GM21737 (cell line): Measurements from ENCODE around the gene ZNF677.
"Not testable (repeated sequence)": the region's sequence is repeated elsewhere in the genome, so short reads cannot be mapped to it uniquely, and the experiment has no call there.

Source experiments
- ATAC-seq: cut with Tn5 transposase; IDR thresholded peaks from one replicate; pipeline ENCODE4 v1.9.1; 2021; ENCODE audit warnings: mild to moderate bottlenecking, moderate library complexity; ENCODE audit not compliant: unreplicated experiment

Gene ZNF677

DNA sequence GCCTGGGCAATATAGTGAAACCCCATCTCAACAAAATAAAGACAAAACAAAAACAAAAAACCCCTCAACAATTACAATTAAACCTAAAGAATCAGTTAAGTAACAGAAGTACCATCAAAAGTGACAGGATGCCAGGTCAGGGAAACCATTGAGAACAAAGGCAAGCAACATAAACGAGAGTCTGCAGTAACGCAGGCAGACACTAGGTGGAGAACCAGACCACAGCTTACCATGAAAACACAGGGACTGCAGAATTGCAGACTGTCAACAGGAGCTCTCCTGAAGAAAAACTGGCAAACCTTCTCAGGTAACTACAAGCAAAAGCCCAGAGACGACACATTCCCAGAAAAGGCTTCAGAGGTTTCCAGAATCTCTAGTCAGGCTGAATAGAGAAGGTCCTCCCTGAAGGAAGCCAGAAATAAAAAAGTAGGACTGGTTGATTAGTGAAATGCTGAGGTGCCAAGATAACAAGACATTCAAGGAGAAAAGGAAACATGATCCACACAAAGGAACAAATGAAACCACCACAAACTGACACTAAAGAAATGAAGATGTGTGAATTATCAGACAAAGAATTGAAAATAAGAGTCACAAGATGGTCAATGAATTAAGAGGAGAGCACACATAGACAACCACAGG is 59.3 kb downstream of the ZNF677 start:
- ATAC-seq: no peak

DNA sequence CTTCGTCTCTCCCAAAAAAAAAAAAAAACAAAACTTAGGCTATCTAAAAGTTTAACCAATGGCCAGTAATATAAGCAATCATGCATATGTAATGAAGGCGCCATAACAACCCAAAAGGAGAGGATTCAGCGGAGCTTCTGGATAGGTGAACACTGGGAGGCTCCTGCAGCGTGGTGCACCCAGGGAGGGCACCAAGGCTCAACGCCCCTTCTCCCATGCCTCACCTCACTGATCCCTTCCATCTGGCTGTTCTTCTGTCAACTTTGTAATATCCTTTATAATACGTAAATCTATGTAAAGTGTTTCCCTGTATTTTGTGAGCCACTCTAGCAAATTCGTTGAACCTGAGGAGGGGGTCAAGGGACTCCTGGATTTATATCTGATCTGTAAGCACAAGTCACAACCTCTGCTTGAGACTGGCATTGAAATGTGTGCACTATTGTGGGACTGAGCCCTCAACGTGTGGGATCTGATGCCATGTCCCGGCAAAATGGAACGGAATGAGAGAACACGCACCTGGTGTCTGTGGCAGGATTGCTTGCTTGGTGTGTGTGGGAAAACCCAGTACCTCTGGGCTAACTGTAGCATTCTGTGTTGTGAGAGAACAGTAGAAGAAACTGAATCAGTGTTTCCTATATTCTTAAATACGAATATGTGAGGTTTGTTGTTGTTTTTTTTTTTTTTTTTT is 61.0 kb downstream of the ZNF677 start:
- no peak for ATAC-seq

DNA sequence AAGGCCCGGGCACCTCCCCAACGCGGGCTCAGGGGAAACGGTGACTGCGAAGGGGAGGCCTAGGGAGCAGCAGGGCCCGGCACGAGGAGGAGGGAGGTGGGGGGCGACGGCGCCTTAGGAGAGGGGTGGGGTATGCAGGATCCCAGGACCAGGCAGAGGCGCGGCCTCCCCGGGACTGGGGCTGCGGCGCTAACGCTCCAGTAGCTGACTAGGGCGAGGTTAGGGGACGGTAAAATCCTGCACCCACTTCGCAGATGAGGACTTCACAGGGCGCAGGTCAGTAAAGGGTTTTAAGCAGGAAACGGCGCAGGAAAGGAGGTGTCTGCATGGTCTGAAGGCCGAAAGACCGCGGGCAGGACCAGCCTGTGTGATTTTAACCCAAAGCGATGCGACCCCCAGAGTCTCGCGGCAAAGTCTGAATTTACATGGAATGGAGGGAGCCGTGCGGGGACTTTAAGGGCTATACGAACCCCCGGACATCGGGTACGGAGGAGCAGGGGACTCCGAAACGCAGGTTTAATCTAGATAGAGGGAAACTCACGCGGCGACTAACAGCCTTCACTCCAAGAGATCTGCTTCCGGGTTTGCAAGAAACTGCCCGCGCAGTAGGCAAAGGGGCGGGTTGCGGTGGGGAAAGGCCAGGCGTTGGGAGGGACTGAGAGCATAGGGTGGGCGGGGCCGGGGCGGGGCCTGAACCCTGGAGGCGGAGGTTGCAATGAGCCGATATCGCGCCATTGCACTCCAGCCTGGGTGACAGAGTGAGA is 61.7 kb downstream of the ZNF677 start, which contains the start of gene ZNF665:
Gene ZNF665, minus strand, starts transcription at position 588 of the 764 bp plus-strand sequence. CDS start 10,460 bp downstream, outside the sequence.
- ATAC-seq: peak; percentile 45

DNA sequence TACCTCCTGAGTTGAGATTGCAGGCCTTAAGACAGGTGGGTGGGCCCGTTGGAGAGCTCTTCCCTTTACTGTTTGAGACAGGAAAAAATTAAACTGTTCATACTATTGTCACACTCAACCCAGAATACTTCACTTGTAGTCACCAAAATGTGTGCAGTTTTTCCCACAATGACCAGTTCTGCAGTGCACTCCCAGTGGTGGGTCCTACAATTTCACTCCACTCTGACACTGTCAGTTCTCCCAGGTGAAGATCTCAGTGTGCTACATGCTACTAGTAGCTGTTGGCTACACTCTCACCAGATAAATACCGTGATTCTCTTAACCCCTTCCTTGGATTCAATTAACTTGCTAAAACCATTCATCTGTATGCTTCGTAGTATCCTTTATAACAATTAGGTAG is 64.4 kb downstream of the ZNF677 start:
- no peak for ATAC-seq

DNA sequence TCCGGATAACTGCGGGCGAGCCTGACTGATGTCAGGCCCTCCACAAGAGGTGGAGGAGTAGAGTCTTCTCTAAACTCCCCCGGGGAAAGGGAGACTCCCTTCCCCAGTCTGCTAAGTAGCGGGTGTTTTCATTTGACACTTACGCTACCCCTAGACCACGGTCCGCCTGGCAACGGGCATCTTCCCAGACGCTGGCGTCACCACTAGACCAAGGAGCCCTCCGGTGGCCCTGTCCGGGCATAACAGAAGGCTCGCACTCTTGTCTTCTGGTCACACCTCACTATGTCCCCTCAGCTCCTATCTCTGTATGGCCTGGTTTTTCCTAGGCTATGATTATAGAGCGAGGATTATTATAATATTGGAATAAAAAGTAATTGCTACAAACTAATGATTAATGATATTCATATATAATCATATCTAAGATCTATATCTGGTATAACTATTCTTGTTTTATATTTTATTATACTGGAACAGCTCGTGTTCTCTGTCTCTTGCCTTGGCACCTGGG is 64.9 kb downstream of the ZNF677 start:
- not testable (repeated sequence) for ATAC-seq
